Measurements from ENCODE around the gene SH3RF3.

DNA sequence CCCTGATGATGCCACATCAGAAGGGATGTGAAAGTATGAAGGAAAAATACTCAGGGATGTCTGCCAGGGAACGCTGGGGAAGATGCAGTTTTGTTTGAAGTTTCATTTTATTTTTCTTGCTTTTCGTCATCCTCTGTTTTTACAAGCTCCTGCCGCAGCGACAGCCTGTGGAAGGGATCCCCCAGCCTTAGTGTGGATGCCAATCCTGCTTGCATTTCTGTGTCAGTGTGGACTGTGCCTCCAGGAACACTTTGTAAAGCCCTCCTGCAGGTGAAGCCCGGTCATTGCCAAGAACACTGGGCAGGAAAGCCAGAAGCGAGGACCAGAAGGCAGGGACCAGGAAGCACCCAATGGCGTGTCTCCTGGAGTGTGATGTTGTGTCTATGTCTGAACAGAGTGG, 250.5 kb downstream of the SH3RF3 start:
- TF ChIP-seq SIN3A (IDR thresholded peaks at IDR 0.05; ENCODE audit: low read depth, low read length) (no peak), SKIL (IDR thresholded peaks at IDR 0.05; ENCODE audit: low read depth, poor library complexity, severe bottlenecking) (no peak), EZH2 (IDR thresholded peaks at IDR 0.05; ENCODE audit: borderline replicate concordance, control insufficient read depth, low read depth, low read length) (no peak), CREM (IDR thresholded peaks at IDR 0.05; ENCODE audit: low read depth) (no peak)

Measured in GM12878 (cell line).